Measurements from ENCODE around the gene SLC28A1.

The SLC28A1 gene

DNA sequence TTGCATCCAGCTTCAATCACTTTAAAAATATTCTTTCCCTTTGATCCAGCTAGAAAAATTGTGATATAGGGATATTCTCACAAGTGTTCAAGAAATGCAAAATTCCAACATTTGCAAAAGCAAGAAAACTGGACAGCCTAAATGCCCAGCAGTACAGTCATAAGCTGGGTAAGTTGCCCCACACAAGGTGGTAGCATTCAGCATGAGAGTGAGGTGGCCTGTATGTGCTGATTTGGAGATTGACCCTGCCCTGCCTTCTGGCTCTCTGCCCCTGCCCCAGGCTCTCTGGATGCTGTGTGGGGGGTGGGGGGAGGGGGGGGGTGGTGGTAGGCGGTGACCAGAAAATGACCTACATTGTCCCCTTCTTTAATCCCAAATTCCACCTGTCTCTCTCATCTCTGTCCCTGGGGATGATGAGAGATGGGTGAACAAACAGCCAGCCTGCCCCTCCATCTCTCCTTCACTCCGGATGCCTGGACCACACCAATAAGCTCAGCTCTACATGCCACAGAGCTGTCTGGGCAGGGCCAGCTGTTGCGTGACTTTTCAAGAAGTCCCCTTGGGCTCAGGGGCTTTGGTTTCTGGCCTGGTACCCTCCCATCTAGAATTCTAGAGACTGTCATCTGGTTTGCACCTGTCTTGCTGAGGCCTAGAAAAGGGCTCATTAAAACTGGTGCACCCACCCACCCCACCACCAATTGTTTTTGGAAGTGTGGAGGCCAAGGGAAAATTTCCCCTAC, 42.2 kb downstream of the SLC28A1 start:
- Histone ChIP-seq H3K36me3 (ENCODE audit: control insufficient read depth in 1 of 2, insufficient read depth in 2 of 2, low read length in 2 of 2) (no peaks in the 10 kb centered on the region), H3K27ac (ENCODE audit: low read length) (no peak overlapping the region), H3K9me3 (ENCODE audit: control insufficient read depth in 1 of 2, low read length in 2 of 2) (no peaks in the 10 kb centered on the region), H3K27me3 (ENCODE audit: low read depth, low read length) (no peaks in the 10 kb centered on the region), H3K4me3 (ENCODE audit: low read depth in 1 of 2, low read length in 2 of 2) (no peak overlapping the region), H3K4me1 (ENCODE audit: control insufficient read depth in 1 of 2, insufficient read depth in 2 of 2, low read length in 2 of 2) (peaks cover 8 to 9% of the 10 kb centered on the region in 2 donors)

DNA sequence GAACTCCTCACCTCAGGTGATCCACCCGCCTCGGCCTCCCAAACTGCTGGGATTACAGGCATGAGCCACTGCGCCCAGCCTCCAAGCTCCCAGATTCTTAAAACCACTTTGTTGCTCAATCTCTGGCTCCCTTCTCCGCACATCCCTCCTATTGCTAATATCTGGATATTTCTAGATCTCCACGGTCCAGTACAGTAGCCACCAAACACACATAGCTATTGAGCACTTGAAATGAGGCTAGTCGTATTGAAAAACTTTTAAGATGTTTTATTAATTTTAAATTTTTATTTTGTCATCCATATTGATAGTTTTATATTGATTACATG, 44.3 kb downstream of the SLC28A1 start:
- Histone ChIP-seq H3K9me3 (ENCODE audit: control insufficient read depth in 1 of 2, low read length in 2 of 2) (no peaks in the 10 kb centered on the region), H3K4me1 (ENCODE audit: control insufficient read depth in 1 of 2, insufficient read depth in 2 of 2, low read length in 2 of 2) (peaks cover 8 to 9% of the 10 kb centered on the region in 2 donors), H3K27ac (ENCODE audit: low read length) (no peak overlapping the region), H3K4me3 (ENCODE audit: low read depth in 1 of 2, low read length in 2 of 2) (no peak overlapping the region), H3K27me3 (ENCODE audit: low read depth, low read length) (no peaks in the 10 kb centered on the region), H3K36me3 (ENCODE audit: control insufficient read depth in 1 of 2, insufficient read depth in 2 of 2, low read length in 2 of 2) (no peaks in the 10 kb centered on the region)

DNA sequence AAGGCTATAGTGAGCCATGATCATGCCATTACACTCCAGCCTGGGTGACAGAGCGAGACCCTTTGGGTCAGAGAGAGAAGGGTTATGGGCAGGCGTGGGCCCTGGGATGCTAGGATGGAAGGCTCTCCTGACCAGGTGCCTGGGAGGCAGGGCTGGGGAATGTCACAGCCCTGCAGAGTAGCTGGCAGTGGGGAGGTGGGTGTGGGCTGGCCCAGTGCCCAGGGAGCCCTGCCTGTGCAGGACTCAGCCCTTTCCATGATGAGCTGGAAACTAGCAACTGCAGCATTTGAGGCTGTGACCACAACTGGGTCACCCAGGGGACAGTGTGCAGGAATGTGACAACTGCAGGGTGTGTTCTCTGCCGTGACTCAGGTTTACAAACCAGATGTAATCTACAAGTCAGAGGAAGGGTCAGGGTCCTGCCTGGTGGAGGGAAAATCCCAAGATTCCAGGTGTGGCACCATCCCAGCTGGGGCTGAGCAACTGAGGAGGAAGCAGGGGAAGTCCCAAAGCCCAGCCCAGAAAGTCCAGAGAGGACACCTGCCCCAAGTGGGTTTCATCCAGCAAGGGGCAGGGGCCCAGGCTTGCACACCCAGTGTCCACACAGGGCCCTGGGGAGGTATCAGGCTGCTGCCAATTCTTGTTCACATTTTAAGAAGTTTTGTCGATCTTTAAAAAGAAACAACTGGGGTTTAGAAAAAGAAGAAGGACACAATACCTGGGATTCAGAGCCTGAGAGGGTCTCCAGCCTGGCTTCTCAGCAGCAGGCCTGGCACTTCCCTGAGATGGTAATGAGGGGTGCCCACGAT, 45.5 kb downstream of the SLC28A1 start:
- Histone ChIP-seq H3K9me3 (ENCODE audit: control insufficient read depth in 1 of 2, low read length in 2 of 2) (no peaks in the 10 kb centered on the region), H3K36me3 (ENCODE audit: control insufficient read depth in 1 of 2, insufficient read depth in 2 of 2, low read length in 2 of 2) (no peaks in the 10 kb centered on the region), H3K4me1 (ENCODE audit: control insufficient read depth in 1 of 2, insufficient read depth in 2 of 2, low read length in 2 of 2) (peaks cover 3 to 8% of the 10 kb centered on the region in 2 donors), H3K4me3 (ENCODE audit: low read depth in 1 of 2, low read length in 2 of 2) (no peak overlapping the region), H3K27ac (ENCODE audit: low read length) (no peak overlapping the region), H3K27me3 (ENCODE audit: low read depth, low read length) (no peaks in the 10 kb centered on the region)

DNA sequence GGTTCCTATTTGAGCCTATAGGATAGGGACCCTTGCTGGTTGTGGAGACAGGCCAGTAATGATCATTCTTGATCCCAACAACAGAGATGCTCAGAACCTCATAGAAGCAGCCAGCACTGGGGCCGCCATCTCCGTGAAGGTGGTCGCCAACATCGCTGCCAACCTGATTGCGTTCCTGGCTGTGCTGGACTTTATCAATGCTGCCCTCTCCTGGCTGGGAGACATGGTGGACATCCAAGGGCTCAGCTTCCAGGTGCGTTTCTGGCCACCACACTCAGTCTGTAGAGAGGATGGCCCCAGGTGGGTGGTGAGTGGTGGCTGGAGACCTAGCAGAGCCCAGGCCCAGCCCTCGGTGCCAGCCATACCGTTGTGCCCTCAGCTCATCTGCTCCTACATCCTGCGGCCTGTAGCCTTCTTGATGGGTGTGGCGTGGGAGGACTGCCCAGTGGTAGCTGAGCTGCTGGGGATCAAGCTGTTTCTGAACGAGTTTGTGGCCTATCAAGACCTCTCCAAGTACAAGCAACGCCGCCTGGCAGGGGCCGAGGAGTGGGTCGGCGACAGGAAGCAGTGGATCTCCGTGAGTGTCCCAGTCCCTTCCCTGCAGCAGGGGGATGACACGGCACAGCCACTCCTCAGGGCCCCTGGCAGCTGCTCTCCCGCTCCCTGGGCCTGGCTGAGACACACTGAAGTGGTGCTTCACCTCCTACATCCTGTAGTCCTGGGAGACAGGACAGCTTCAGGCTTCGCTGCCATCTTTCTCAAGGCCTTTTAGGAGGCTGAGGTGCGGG, 50.7 kb downstream of the SLC28A1 start:
- H3K4me1 ChIP-seq (ENCODE audit: control insufficient read depth in 1 of 2, insufficient read depth in 2 of 2, low read length in 2 of 2) = no peaks in the 10 kb centered on the region
- H3K9me3 ChIP-seq (ENCODE audit: control insufficient read depth in 1 of 2, low read length in 2 of 2) = no peaks in the 10 kb centered on the region
- H3K27ac ChIP-seq (ENCODE audit: low read length) = no peak overlapping the region

DNA sequence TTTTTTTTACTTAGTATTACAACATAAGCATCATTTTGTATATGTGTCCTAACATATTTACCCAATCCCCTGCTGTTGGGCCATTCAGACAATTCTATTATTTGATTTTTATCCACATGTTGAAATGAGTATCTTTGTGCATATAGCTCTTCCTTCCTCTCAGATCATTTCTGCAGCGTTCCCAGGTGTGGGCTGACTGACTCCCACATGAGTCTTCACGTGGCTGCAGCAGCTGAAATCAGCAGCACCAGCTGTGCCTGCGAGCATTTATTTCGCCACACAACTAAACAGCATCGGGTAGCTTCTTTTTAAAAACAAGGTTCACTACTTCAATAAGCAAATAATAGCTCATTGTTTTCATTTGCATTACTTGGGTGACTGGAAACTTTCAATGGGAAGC, 52.7 kb downstream of the SLC28A1 start:
- Histone ChIP-seq H3K36me3 (ENCODE audit: control insufficient read depth in 1 of 2, insufficient read depth in 2 of 2, low read length in 2 of 2) (no peaks in the 10 kb centered on the region), H3K4me3 (ENCODE audit: low read depth in 1 of 2, low read length in 2 of 2) (no peak overlapping the region), H3K9me3 (ENCODE audit: control insufficient read depth in 1 of 2, low read length in 2 of 2) (no peaks in the 10 kb centered on the region), H3K27ac (ENCODE audit: low read length) (no peak overlapping the region), H3K27me3 (ENCODE audit: low read depth, low read length) (no peaks in the 10 kb centered on the region), H3K4me1 (ENCODE audit: control insufficient read depth in 1 of 2, insufficient read depth in 2 of 2, low read length in 2 of 2) (no peaks in the 10 kb centered on the region)

More for the DNA sequence above, 50.7 kb downstream of the SLC28A1 start:
- no peaks in the 10 kb centered on the region for H3K27me3 ChIP-seq (ENCODE audit: low read depth, low read length)
- no peak overlapping the region for H3K4me3 ChIP-seq (ENCODE audit: low read depth in 1 of 2, low read length in 2 of 2)
- H3K36me3 ChIP-seq (ENCODE audit: control insufficient read depth in 1 of 2, insufficient read depth in 2 of 2, low read length in 2 of 2) = no peaks in the 10 kb centered on the region

DNA sequence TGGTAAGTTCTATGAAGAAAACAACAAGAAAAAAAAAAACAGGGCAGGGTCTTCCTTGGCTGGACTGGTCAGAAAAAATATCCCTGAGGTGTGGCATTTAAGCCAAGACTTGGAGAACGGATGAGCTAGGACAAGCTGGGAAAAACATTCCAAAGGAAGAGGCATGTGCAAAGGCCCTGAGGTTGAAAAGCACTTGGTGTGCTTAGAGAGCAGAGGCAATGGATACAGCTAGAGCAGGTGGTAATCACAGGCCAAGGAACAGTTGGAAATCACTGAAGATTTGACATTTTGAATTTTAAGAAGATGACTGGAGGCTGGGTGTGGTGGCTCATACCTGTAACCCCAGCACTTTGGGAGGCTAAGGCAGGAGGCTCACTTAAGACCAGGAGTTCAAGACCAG, 54.3 kb downstream of the SLC28A1 start:
- Histone ChIP-seq H3K27ac (ENCODE audit: low read length) (no peak overlapping the region), H3K4me3 (ENCODE audit: low read depth in 1 of 2, low read length in 2 of 2) (no peak overlapping the region), H3K27me3 (ENCODE audit: low read depth, low read length) (no peaks in the 10 kb centered on the region), H3K9me3 (ENCODE audit: control insufficient read depth in 1 of 2, low read length in 2 of 2) (no peaks in the 10 kb centered on the region), H3K36me3 (ENCODE audit: control insufficient read depth in 1 of 2, insufficient read depth in 2 of 2, low read length in 2 of 2) (no peaks in the 10 kb centered on the region), H3K4me1 (ENCODE audit: control insufficient read depth in 1 of 2, insufficient read depth in 2 of 2, low read length in 2 of 2) (no peaks in the 10 kb centered on the region)

DNA sequence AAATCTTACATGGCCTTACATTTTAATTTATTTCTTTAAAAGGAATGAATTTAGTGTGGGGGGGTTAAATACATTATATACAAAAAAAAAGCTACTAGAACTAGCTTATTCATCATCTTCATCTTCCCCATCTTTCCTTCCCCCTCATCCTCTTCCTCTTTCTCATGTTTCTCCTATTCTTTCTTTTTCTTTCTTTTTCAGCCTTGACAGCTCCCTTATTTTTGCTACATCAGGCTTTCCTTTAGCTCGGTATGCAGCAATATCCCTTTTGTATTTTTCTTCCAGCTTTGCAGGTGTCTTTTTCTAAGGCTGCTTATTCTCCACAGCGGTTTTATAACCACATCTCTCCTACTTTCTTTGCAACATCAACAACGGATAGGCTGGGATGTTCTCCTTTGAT, 55.9 kb downstream of the SLC28A1 start:
- H3K27me3 ChIP-seq (ENCODE audit: low read depth, low read length) = no peaks in the 10 kb centered on the region
- H3K36me3 ChIP-seq (ENCODE audit: control insufficient read depth in 1 of 2, insufficient read depth in 2 of 2, low read length in 2 of 2) = no peaks in the 10 kb centered on the region
- H3K4me1 ChIP-seq (ENCODE audit: control insufficient read depth in 1 of 2, insufficient read depth in 2 of 2, low read length in 2 of 2) = no peaks in the 10 kb centered on the region
- H3K27ac ChIP-seq (ENCODE audit: low read length) = no peak overlapping the region
- H3K9me3 ChIP-seq (ENCODE audit: control insufficient read depth in 1 of 2, low read length in 2 of 2) = no peaks in the 10 kb centered on the region
- no peak overlapping the region for H3K4me3 ChIP-seq (ENCODE audit: low read depth in 1 of 2, low read length in 2 of 2)

DNA sequence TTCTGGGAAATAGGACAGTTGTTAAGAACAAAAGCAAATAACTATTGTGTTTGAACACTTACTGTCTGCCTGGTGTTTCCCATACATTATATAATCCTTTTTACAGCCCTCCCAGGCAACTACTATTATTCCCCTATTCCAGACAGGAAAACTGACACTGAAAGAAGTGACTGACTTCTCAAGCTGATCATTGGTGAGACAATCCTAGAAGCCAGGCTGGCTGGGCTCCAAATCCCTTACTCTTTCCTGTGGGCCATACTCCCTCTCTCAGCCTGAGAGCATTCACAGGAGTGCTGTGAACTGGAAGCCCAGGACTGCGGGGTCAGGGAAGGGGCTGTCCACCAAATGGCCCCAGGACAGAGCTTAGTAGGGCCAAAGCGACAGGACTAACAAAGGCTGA, 58.0 kb downstream of the SLC28A1 start:
- Histone ChIP-seq H3K4me3 (ENCODE audit: low read depth in 1 of 2, low read length in 2 of 2) (no peak overlapping the region), H3K36me3 (ENCODE audit: control insufficient read depth in 1 of 2, insufficient read depth in 2 of 2, low read length in 2 of 2) (no peaks in the 10 kb centered on the region), H3K27ac (ENCODE audit: low read length) (no peak overlapping the region), H3K4me1 (ENCODE audit: control insufficient read depth in 1 of 2, insufficient read depth in 2 of 2, low read length in 2 of 2) (no peaks in the 10 kb centered on the region), H3K27me3 (ENCODE audit: low read depth, low read length) (no peaks in the 10 kb centered on the region), H3K9me3 (ENCODE audit: control insufficient read depth in 1 of 2, low read length in 2 of 2) (no peaks in the 10 kb centered on the region)

DNA sequence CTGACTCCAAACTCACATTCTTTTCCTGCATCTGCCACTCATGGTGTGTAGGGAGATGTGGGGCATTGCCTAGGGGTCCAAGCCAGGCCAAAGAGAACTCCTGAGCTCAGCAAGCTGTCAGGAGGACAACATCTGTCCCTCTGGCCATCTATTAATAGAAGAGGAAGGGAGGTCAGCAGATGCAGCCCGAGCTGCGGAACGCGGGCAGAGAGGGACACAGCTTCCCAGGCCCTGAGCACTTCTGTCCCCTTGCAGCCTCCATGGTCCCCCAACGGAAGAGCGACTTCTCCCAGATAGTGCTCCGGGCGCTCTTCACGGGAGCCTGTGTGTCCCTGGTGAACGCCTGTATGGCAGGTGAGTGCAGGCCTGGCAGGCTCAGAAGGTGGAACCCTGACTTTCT, 59.8 kb downstream of the SLC28A1 start:
- no peaks in the 10 kb centered on the region for H3K9me3 ChIP-seq (ENCODE audit: control insufficient read depth in 1 of 2, low read length in 2 of 2)
- peaks cover 0 to 6% of the 10 kb centered on the region in 2 donors for H3K4me1 ChIP-seq (ENCODE audit: control insufficient read depth in 1 of 2, insufficient read depth in 2 of 2, low read length in 2 of 2)
- no peaks in the 10 kb centered on the region for H3K36me3 ChIP-seq (ENCODE audit: control insufficient read depth in 1 of 2, insufficient read depth in 2 of 2, low read length in 2 of 2)
- no peak overlapping the region for H3K4me3 ChIP-seq (ENCODE audit: low read depth in 1 of 2, low read length in 2 of 2)
- no peak overlapping the region for H3K27ac ChIP-seq (ENCODE audit: low read length)
- H3K27me3 ChIP-seq (ENCODE audit: low read depth, low read length) = no peaks in the 10 kb centered on the region

DNA sequence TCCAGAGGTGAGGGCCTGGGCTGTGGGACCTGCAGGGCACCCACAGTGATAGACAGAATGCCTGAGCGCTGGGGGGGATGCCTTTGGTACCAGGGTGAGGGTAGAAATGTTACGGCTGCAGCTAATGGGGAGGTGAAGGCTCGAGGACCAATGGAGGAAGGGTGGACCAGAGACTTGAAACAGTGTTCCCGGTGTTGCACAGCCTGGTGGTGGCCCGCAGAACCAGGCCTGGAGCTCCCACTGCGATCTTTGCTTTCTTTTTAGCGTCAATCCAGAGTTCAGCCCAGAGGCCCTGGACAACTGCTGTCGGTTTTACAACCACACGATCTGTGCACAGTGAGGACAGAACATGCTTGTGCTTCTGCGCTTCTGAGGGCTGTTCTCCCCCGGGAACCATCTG, 60.4 kb downstream of the SLC28A1 start:
- no peaks in the 10 kb centered on the region for H3K36me3 ChIP-seq (ENCODE audit: control insufficient read depth in 1 of 2, insufficient read depth in 2 of 2, low read length in 2 of 2)
- H3K4me3 ChIP-seq (ENCODE audit: low read depth in 1 of 2, low read length in 2 of 2) = no peak overlapping the region
- H3K9me3 ChIP-seq (ENCODE audit: control insufficient read depth in 1 of 2, low read length in 2 of 2) = no peaks in the 10 kb centered on the region
- H3K27me3 ChIP-seq (ENCODE audit: low read depth, low read length) = no peaks in the 10 kb centered on the region
- peaks cover 0 to 6% of the 10 kb centered on the region in 2 donors for H3K4me1 ChIP-seq (ENCODE audit: control insufficient read depth in 1 of 2, insufficient read depth in 2 of 2, low read length in 2 of 2)
- no peak overlapping the region for H3K27ac ChIP-seq (ENCODE audit: low read length)

DNA sequence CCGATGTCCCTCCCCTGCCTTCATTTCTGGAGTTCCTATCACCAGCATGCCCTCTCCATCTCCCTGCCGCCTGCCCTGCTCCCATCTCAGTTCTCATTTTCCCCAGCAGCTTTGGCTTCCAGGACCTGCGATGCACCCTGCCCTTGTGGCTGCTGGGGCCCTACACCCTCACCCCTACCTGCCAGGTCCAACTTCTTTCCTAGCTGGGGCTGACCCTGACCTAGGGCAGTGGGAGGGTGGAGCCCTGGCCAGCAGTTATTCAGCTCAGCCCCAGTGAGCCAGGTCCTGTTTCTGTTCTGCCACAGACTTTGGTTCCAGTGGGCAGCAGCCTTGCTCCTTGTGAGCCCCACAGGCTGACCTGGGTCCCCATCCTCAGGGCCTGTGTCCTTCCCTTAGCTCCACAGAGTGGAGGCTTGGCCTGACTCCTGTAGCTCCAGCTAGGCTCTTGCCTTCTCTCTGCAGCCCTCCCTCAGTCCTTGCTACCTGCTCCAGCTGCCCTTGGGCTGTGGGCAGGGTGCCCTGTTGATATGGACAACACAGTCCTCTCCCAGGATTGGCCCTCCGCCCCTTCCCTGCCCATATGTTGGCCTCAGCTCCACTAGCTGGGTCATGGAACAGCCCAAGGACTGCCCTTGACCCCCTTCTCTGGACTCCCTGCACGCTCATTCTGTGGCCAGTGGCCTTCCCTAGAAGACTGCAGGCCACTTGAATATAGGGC, 62.5 kb downstream of the SLC28A1 start:
- H3K36me3 ChIP-seq (ENCODE audit: control insufficient read depth in 1 of 2, insufficient read depth in 2 of 2, low read length in 2 of 2) = no peaks in the 10 kb centered on the region
- no peak overlapping the region for H3K4me3 ChIP-seq (ENCODE audit: low read depth in 1 of 2, low read length in 2 of 2)
- no peaks in the 10 kb centered on the region for H3K9me3 ChIP-seq (ENCODE audit: control insufficient read depth in 1 of 2, low read length in 2 of 2)
- H3K27me3 ChIP-seq (ENCODE audit: low read depth, low read length) = no peaks in the 10 kb centered on the region
- peaks cover 0 to 6% of the 10 kb centered on the region in 2 donors for H3K4me1 ChIP-seq (ENCODE audit: control insufficient read depth in 1 of 2, insufficient read depth in 2 of 2, low read length in 2 of 2)
- H3K27ac ChIP-seq (ENCODE audit: low read length) = no peak overlapping the region
